MM.1S (cell line): ENCODE measurements around the gene BICD1.

Source experiments
- EZH2 ChIP-seq: fragments of 300-600 bp; sonication (generic); optimal IDR thresholded peaks from 2 replicates; pipeline ENCODE3; 2017; ENCODE audit warnings: low read depth, mild to moderate bottlenecking, antibody characterized with exemption, low read length, mixed read lengths
- EZH2phosphoT487 ChIP-seq: fragments of 300-600 bp; sonication (generic); IDR thresholded peaks from 2 replicates; pipeline ENCODE4 v1.6.1; 2018; ENCODE audit warnings: antibody characterized with exemption, low read length
- TF ChIP-seq, protein P1 (sequence below): fragments of 300-600 bp; sonication (generic); IDR thresholded peaks from 2 replicates; pipeline ENCODE4 v1.5.1; 2016; ENCODE audit warnings: antibody characterized with exemption, low read length, mixed read lengths

DNA sequence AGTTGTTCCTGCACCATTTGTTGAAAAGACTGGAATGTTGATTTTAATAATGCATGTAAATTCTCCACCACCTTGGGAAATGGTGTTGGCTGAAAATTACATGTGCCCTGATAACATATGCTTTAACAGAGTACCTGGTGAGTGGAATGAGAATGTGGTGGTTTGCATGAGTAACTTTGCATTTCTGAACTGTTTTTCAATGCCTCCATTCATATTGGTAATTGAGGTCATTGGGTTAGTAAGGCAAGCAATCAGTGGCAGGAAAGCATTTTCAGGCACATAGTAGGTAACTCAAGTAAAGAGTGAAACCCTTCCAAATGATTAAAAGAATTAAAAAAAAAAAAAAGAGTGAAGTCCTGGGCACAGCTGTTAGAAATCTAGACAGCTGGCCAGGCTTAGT, 32.2 kb upstream of the BICD1 start:
- TF ChIP-seq, protein P1, sequence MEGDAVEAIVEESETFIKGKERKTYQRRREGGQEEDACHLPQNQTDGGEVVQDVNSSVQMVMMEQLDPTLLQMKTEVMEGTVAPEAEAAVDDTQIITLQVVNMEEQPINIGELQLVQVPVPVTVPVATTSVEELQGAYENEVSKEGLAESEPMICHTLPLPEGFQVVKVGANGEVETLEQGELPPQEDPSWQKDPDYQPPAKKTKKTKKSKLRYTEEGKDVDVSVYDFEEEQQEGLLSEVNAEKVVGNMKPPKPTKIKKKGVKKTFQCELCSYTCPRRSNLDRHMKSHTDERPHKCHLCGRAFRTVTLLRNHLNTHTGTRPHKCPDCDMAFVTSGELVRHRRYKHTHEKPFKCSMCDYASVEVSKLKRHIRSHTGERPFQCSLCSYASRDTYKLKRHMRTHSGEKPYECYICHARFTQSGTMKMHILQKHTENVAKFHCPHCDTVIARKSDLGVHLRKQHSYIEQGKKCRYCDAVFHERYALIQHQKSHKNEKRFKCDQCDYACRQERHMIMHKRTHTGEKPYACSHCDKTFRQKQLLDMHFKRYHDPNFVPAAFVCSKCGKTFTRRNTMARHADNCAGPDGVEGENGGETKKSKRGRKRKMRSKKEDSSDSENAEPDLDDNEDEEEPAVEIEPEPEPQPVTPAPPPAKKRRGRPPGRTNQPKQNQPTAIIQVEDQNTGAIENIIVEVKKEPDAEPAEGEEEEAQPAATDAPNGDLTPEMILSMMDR: no peak
- TF ChIP-seq EZH2 (no peak), EZH2phosphoT487 (no peak)
